Superior temporal gyrus (tissue), 1 donor: ENCODE results near the gene YPEL1.
"Not testable (repeated sequence)": the region's sequence is repeated elsewhere in the genome, so short reads cannot be mapped to it uniquely, and the experiment has no call there.

ENCODE experiments used
- DNase-seq: peaks from one replicate; pipeline ENCODE4 v3.0.0-alpha.2; 2016; ENCODE audit errors: extremely low spot score

The YPEL1 gene

DNA sequence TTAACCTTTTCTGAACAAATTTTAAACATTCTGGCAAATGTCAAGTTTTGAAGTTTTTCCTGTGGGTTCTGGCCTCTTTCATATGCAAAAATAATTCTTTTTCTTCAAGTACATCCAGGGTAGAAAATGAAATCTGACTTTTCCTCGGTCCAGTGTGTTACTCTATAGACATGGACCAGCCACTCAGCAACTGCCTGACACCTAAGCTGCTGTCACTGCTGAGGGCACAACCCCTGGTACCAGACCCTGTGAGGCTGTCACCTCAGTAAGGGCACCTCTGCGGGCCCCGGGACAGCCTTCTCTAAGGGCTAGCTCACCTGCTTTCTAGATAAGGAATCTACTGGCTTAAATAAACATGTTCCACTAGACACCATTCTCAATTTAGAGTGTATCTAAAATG, 36.0 kb downstream of the YPEL1 start:
- DNase-seq, result no peak

DNA sequence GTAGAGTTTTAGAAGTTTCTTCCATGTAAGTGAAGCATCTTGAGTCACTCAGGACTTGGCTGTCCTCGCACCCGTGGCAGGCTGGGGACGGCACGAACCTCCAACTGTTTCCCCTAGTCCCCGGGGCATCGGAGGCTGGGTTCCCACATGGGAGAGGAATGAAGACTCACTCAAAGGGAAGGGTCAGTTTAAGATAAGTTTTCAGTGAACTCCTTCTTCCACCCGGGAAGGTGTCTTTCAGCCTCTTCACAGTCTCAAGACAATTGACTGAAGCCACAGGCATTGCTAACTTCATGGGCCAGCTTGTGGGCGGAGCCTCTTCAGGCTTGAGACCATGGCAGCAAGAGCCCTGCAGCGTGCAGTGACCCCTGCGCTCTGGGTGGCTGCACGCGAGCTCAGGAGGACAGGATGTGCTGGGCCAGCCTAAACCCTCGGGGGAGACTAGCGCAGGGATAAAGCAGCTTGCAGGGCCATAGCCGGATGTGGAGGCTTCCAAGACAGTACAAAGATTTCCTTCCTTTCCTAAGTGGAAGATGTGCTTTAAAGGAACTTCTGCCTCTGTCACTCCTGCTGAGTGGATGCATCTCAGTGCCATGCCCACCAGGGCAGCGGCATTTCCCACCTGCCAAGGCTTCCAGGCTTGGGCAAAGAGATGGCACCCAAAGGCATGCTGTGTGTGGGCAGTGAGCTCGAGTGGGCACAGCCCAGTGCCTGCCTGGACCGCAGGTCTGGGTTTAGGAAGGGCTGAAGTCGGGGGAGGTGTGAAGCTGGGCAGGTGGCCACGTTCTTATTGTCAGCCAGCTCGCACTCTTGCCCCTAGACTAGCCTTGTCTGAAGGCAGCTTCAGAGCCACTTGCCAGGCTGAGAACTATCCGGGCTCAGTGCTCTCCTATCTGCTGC, 36.9 kb downstream of the YPEL1 start:
- DNase-seq, result no peak

- no peak for DNase-seq
Observed at GRCh38 chr22:21697880-21698279, 37.7 kb downstream of the YPEL1 start.

DNA sequence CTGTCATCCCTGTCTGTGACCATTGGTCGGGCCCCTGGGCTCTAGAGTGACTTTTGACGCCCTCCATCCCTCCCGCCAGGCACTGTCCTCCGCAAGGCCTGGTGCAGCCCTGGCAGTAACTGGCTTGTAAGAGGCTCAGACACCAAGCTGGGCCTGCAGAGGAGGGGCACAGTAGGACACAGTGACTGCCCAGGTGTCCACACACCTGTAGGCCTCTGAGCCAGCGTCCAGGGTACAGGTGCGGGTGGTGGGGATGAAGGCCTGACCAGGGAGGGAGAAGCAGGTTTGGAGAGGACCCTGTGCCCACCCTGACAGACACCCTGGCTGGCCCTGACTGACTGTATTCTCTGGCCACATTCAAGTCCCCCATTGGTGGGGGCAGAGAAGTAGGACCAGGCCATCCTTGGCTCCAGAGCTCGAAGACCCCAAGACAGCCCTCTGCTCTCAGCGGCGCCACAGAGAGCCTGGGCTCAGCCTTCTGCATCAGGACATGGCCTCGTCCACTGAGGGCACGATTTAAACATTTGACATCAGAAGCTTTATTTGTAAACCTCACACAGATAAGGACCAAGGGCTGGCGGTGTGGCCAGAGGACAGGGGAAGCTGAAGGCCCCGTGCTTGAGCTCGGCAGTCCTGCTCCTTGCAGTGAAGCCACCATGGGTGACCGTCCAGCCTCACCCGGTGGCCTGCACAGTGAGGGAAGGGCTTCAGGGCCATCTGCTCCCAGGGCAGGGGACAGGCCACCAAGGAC, 38.4 kb downstream of the YPEL1 start:
- DNase-seq, result no peak

- no peak for DNase-seq
Observed at GRCh38 chr22:21696115-21696514, 39.5 kb downstream of the YPEL1 start.

DNA sequence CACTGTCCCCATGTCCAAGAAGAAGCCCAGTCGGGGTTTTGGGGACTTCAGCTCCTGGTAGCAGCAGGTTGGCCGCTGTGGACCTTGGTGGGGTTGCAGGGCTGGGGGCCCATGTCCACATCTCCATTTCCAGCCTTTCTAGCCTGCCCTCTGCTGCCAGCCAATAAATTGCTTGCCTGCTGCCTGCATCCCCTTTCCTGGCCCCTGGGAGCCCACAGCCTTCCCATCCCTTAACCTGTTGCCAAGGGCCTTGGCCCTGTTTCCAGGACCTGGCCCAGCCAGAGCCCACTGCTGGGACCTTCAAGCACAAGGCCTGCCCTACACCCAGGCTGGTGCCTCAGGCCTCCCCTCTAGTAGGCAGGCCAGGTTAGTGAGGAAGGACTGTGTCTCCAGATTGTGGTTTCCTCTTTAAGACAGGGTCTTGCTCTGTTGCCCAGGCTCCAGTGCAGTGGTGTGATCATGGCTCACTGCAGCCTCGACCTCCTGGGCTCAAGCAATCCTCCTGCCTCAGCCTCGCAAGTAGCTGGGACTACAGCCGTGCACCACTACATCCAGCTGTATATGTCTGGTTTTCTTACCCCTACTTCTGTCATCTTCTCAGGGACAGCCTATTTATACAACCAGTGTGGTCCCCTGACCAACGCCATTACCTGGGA, 40.0 kb downstream of the YPEL1 start:
- DNase-seq, result no peak

GRCh38 chr22:21694795-21695429, 40.7 kb downstream of the YPEL1 start:
- DNase-seq, result no peak

GRCh38 chr22:21694394-21694793, 41.2 kb downstream of the YPEL1 start:
- DNase-seq, result no peak

- DNase-seq, result no peak
Observed at GRCh38 chr22:21693999-21694341, 41.6 kb downstream of the YPEL1 start.

DNA sequence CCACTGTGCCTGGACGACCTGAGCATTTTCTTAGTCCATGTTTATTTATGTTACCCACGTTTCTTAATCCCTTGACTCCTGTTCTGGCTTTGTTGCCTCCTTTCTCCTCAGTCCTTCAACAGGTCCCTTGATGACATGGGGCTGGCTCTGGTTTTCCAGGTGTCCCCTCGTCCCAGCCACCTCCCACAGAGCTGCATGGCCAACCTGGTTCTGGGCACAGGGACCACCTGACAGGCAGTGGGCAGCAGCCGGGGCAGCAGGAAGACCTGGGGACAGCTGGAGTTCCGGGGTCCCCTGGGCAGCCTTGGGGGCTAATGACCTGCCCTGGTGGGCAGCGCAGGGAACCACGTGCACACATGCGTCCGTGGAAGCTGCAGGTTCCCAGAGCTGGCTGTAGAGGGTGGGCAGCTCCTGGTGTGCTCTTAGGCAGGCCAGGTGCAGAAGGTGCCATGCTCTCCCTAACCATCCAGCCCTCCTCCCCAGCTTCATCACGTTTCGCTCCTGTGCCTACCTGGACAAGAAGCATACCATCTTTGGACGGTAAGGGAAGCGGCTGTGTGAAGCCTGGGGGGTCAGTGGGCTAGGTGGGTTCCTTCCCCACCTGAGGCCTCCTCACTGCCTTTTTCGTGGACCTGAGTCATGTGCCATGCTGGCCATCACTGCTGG, 42.1 kb downstream of the YPEL1 start:
- no peak for DNase-seq

- DNase-seq, result not testable (repeated sequence)
Observed at GRCh38 chr22:21692856-21693255, 42.7 kb downstream of the YPEL1 start.

DNA sequence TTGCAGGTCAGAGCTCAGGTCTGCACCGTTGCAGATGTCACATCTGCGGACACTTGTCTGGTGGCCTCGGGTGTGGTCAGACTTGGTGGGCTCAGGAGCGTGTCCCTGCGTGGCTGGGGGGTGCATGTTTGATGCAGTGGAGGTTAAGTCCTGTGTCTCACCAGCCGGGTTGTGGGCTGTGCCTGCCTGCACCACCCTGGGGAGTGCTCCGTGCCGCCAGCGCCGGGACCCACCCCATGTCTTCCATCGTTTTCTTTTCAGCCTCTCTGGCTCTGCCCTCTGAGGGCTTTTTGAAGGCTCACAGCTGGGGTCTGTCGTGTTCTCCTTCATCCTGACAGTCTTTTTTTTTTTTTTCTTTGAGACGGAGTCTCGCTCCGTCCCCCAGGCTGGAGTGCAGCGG, 43.8 kb downstream of the YPEL1 start:
- no peak for DNase-seq

DNA sequence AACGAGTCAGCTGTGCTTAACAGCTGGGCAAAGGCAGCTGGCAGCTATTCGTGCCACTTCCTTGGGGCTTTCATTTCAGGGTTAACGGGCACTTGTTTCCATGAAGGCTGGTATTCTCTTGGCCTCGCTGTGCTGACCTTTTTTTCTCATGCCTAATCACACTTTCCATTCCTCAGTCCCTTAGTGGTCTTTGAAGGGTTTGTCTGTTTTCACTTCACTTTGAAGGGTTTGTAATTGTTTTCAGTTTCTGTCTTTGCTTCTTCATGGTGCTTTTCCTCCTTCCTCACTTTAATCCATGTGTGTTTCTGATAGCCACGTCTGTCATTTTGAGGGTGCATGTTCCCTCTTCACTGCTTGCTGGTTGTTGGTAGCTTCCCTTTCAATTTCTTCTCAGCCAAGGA, 45.2 kb downstream of the YPEL1 start:
- DNase-seq, result no peak

DNA sequence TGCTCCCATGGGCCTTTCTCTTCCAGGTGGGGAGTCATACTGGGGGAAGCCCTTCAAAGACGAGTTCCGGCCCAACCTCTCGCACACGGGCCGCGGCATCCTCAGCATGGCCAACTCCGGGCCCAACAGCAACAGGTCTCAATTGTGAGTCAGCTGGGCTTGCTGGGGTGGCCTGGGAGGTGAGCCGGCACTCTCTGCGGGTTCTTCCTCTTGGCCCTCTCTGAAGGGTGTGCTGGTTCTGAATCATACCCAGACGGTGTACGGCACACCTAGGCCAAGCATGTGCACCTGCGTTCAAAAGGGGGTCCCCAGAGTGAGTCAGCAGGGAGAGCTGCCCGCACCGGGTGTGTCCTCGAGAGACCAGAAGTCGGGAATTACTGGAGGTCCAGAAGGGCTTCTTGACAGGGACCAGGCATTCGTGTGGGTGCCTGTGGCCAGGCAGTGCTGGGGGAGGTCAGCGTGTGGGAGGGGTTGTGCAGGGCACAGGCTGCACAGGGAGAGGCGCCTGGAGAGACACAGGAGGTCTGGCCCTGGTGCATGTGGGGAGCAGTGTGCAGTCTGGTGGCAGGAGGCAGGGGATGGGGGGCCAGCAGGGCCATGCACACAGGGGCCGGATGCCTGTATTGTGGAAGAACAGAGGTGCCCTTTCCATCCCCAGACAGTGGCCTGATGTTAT, 46.8 kb downstream of the YPEL1 start:
- DNase-seq, result no peak

DNA sequence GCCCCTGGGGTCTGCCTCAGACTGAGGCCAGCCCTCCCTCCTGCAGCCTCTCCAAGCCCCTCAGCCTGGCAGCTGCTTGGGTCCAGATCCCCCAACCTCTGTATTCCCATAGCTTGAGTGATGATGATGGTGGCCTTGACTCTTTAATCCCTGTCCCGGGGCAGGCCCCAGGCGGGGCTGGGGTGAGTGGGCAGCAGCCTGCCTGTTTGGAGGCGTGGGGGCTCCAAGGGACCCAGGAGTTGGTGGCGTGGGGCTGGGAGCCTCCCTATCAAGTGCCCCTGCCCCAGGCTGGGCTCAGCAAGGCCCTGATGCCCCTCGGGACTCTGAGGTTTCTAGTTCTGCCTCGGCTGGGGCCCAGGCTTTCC, 47.3 kb downstream of the YPEL1 start:
- DNase-seq, result no peak

GRCh38 chr22:21687685-21688259, 47.8 kb downstream of the YPEL1 start:
- DNase-seq, result no peak

- no peak for DNase-seq
Observed at GRCh38 chr22:21686634-21687393, 48.8 kb downstream of the YPEL1 start.

GRCh38 chr22:21686193-21686608, 49.4 kb downstream of the YPEL1 start:
- no peak for DNase-seq

DNA sequence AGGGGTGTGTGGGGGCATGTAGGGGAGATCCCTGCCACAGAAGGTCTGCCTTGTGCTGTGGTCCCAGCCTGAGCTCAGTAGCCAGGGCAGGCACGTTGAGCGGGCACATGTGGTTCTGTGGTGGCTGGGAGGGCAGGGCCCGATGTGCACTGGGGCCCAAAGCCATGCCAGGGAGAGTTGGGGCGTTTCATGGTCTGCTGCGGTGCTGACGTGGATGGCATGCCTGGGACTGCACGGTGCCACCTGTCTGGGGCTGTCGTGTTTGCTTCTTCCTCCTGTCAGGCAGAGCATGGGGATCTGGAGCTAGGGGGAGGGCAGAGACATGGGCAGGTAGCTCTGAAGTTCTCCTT, 50.5 kb downstream of the YPEL1 start:
- DNase-seq, result no peak
